HEK293 (cell line): ENCODE data around the gene PLEKHA4.

ENCODE experiments used
- GLIS1 ChIP-seq: fragments of 450-650 bp; formaldehyde crosslinking; IDR thresholded peaks from 2 replicates; pipeline ENCODE4 v1.5.1; 2016; ENCODE audit warnings: missing biosample characterization, missing genetic modification characterization
- GLIS2 ChIP-seq: fragments of 450-650 bp; formaldehyde crosslinking; IDR thresholded peaks from 2 replicates; pipeline ENCODE4 v1.5.1; 2016; ENCODE audit warnings: missing biosample characterization, missing genetic modification characterization
- HOXD13 ChIP-seq: sonication (generic); formaldehyde crosslinking; IDR thresholded peaks from 2 replicates; pipeline ENCODE4 v1.8.0; 2022; ENCODE audit warnings: missing genetic modification reagents, borderline replicate concordance
- IKZF3 ChIP-seq: fragments of 450-650 bp; IDR thresholded peaks from 2 replicates; pipeline ENCODE4 v1.5.0; 2018; ENCODE audit warnings: missing biosample characterization, mild to moderate bottlenecking, missing genetic modification characterization, moderate library complexity
- INSM2 ChIP-seq: fragments of 450-650 bp; formaldehyde crosslinking; IDR thresholded peaks from 2 replicates; pipeline ENCODE4 v1.5.1; 2016; ENCODE audit warnings: missing biosample characterization, missing genetic modification characterization
- MYNN ChIP-seq: fragments of 450-650 bp; formaldehyde crosslinking; IDR thresholded peaks from 2 replicates; pipeline ENCODE4 v1.5.1; 2016; ENCODE audit warnings: missing biosample characterization, missing genetic modification characterization, borderline replicate concordance
- MZF1 ChIP-seq: fragments of 450-650 bp; formaldehyde crosslinking; IDR thresholded peaks from 2 replicates; pipeline ENCODE4 v1.5.1; 2017; ENCODE audit warnings: missing biosample characterization, missing genetic modification characterization, borderline replicate concordance
- REPIN1 ChIP-seq: fragments of 450-650 bp; formaldehyde crosslinking; IDR thresholded peaks from 2 replicates; pipeline ENCODE4 v1.5.1; 2017; ENCODE audit warnings: missing biosample characterization, missing genetic modification characterization, low read depth
- WT1 ChIP-seq: fragments of 450-650 bp; formaldehyde crosslinking; IDR thresholded peaks from 2 replicates; pipeline ENCODE4 v1.5.1; 2016; ENCODE audit warnings: missing biosample characterization, missing genetic modification characterization
- ZBTB21 ChIP-seq: fragments of 450-650 bp; formaldehyde crosslinking; IDR thresholded peaks from 2 replicates; pipeline ENCODE4 v1.5.1; 2017; ENCODE audit warnings: missing biosample characterization, missing genetic modification characterization
- ZBTB8A ChIP-seq: fragments of 450-650 bp; formaldehyde crosslinking; IDR thresholded peaks from 2 replicates; pipeline ENCODE4 v1.5.1; 2016; ENCODE audit warnings: missing biosample characterization, missing genetic modification characterization
- ZFP41 ChIP-seq: fragments of 450-650 bp; formaldehyde crosslinking; IDR thresholded peaks from 2 replicates; pipeline ENCODE4 v1.5.1; 2016; ENCODE audit warnings: missing biosample characterization, missing genetic modification characterization, borderline replicate concordance
- ZFP69B ChIP-seq: fragments of 450-650 bp; formaldehyde crosslinking; IDR thresholded peaks from 2 replicates; pipeline ENCODE4 v1.5.1; 2016; ENCODE audit warnings: missing biosample characterization, missing genetic modification characterization
- ZNF114 ChIP-seq: fragments of 450-650 bp; formaldehyde crosslinking; IDR thresholded peaks from 2 replicates; pipeline ENCODE4 v1.5.0; 2017; ENCODE audit warnings: missing biosample characterization, missing genetic modification characterization
- ZNF121 ChIP-seq: fragments of 450-650 bp; formaldehyde crosslinking; IDR thresholded peaks from 2 replicates; pipeline ENCODE4 v1.5.1; 2016; ENCODE audit warnings: missing biosample characterization, missing genetic modification characterization
- ZNF140 ChIP-seq: fragments of 450-650 bp; formaldehyde crosslinking; IDR thresholded peaks from 2 replicates; pipeline ENCODE4 v1.5.1; 2016; ENCODE audit warnings: missing biosample characterization, missing genetic modification characterization
- ZNF175 ChIP-seq: fragments of 450-650 bp; formaldehyde crosslinking; IDR thresholded peaks from 2 replicates; pipeline ENCODE4 v1.5.1; 2016; ENCODE audit warnings: missing biosample characterization, missing genetic modification characterization
- ZNF223 ChIP-seq: fragments of 450-650 bp; formaldehyde crosslinking; IDR thresholded peaks from 2 replicates; pipeline ENCODE4 v1.5.1; 2016; ENCODE audit warnings: missing biosample characterization, missing genetic modification characterization
- ZNF239 ChIP-seq: fragments of 450-650 bp; formaldehyde crosslinking; IDR thresholded peaks from 2 replicates; pipeline ENCODE4 v1.5.1; 2016; ENCODE audit warnings: missing biosample characterization, missing genetic modification characterization
- ZNF335 ChIP-seq: fragments of 450-650 bp; formaldehyde crosslinking; conservative IDR thresholded peaks from 2 replicates; pipeline ENCODE4 v1.5.1; 2016; ENCODE audit warnings: missing biosample characterization, missing genetic modification characterization
- ZNF394 ChIP-seq: fragments of 450-650 bp; formaldehyde crosslinking; IDR thresholded peaks from 2 replicates; pipeline ENCODE4 v1.5.1; 2016; ENCODE audit warnings: missing biosample characterization, missing genetic modification characterization, mild to moderate bottlenecking, moderate library complexity, borderline replicate concordance
- ZNF449 ChIP-seq: fragments of 450-650 bp; formaldehyde crosslinking; IDR thresholded peaks from 2 replicates; pipeline ENCODE4 v1.5.1; 2017; ENCODE audit warnings: missing biosample characterization, mild to moderate bottlenecking, missing genetic modification characterization, moderate library complexity
- ZNF518A ChIP-seq: fragments of 450-650 bp; formaldehyde crosslinking; conservative IDR thresholded peaks from 2 replicates; pipeline ENCODE4 v1.5.1; 2016; ENCODE audit warnings: low read depth, missing biosample characterization, missing genetic modification characterization
- ZNF548 ChIP-seq: fragments of 450-650 bp; formaldehyde crosslinking; IDR thresholded peaks from 2 replicates; pipeline ENCODE4 v1.5.1; 2016; ENCODE audit warnings: missing biosample characterization, missing genetic modification characterization
- ZNF610 ChIP-seq: fragments of 450-650 bp; formaldehyde crosslinking; IDR thresholded peaks from 2 replicates; pipeline ENCODE4 v1.5.1; 2016; ENCODE audit warnings: missing biosample characterization, missing genetic modification characterization, borderline replicate concordance
- ZNF626 ChIP-seq: fragments of 450-650 bp; sonication (Bioruptor Pico); formaldehyde crosslinking; IDR thresholded peaks from 2 replicates; pipeline ENCODE4 v1.5.1; 2018; ENCODE audit warnings: missing biosample characterization, missing genetic modification characterization, inconsistent platforms
- ZNF837 ChIP-seq: fragments of 450-650 bp; formaldehyde crosslinking; IDR thresholded peaks from 2 replicates; pipeline ENCODE4 v1.5.1; 2016; ENCODE audit warnings: missing biosample characterization, missing genetic modification characterization
- ZSCAN23 ChIP-seq: fragments of 450-650 bp; formaldehyde crosslinking; IDR thresholded peaks from 2 replicates; pipeline ENCODE4 v1.5.1; 2016; ENCODE audit warnings: missing biosample characterization, missing genetic modification characterization
- TF ChIP-seq, protein P1 (sequence below): fragments of 450-650 bp; formaldehyde crosslinking; IDR thresholded peaks from 2 replicates; pipeline ENCODE4 v1.5.1; 2016; ENCODE audit warnings: missing biosample characterization, missing genetic modification characterization
- TF ChIP-seq, protein P2 (sequence below): fragments of 450-650 bp; formaldehyde crosslinking; IDR thresholded peaks from 2 replicates; pipeline ENCODE4 v1.5.1; 2016; ENCODE audit warnings: missing biosample characterization, missing genetic modification characterization

The PLEKHA4 gene

GRCh38 chr19:48899781-48900476 lies 31.5 kb upstream of the PLEKHA4 start, which contains the start of gene NUCB1 (continued):
- TF ChIP-seq INSM2 (tag by site-specific recombination) (no peak), ZNF114 (no peak), ZBTB8A (tag by site-specific recombination) (peak; percentile 42; the same call in 1 of the 2 replicates), ZNF626 (no peak), ZNF518A (tag by site-specific recombination) (peak; percentile 87), IKZF3 (tag by site-specific recombination) (peak; percentile 73), GLIS1 (tag by site-specific recombination) (peak; percentile 67), ZNF175 (tag by site-specific recombination) (no peak), ZNF394 (tag by site-specific recombination) (peak; percentile 32; the same call in 1 of the 2 replicates), ZNF121 (no peak), ZNF548 (tag by site-specific recombination) (no peak), ZNF449 (peak; percentile 36; the same call in 1 of the 2 replicates), ZNF335 (tag by site-specific recombination) (peak; percentile 100), GLIS2 (tag by site-specific recombination) (no peak), ZNF239 (tag by site-specific recombination) (no peak), WT1 (0 out of 2 replicates have a peak, but pooled peaks have one; percentile 31), MZF1 (tag by site-specific recombination) (no peak), REPIN1 (tag by site-specific recombination) (0 out of 2 replicates have a peak, but pooled peaks have one; percentile 71), ZFP69B (tag by site-specific recombination) (no peak; the same call in 1 of the 2 replicates), ZNF140 (tag by site-specific recombination) (no peak), ZBTB21 (tag by site-specific recombination) (no peak; the same call in none of the 2 replicates), ZSCAN23 (tag by site-specific recombination) (no peak), ZNF223 (tag by site-specific recombination) (no peak), HOXD13 (CRISPR knock-in tag) (no peak), ZFP41 (tag by site-specific recombination) (no peak), MYNN (tag by site-specific recombination) (no peak), ZNF610 (tag by site-specific recombination) (peak; percentile 70; the same call in 1 of the 2 replicates), ZNF837 (no peak)
- TF ChIP-seq, protein P1, sequence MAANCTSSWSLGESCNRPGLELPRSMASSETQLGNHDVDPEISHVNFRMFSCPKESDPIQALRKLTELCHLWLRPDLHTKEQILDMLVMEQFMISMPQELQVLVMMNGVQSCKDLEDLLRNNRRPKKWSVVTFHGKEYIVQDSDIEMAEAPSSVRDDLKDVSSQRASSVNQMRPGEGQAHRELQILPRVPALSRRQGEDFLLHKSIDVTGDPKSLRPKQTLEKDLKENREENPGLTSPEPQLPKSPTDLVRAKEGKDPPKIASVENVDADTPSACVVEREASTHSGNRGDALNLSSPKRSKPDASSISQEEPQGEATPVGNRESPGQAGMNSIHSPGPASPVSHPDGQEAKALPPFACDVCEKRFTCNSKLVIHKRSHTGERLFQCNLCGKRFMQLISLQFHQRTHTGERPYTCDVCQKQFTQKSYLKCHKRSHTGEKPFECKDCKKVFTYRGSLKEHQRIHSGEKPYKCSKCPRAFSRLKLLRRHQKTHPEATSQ (tag by site-specific recombination): no peak
- TF ChIP-seq, protein P2, sequence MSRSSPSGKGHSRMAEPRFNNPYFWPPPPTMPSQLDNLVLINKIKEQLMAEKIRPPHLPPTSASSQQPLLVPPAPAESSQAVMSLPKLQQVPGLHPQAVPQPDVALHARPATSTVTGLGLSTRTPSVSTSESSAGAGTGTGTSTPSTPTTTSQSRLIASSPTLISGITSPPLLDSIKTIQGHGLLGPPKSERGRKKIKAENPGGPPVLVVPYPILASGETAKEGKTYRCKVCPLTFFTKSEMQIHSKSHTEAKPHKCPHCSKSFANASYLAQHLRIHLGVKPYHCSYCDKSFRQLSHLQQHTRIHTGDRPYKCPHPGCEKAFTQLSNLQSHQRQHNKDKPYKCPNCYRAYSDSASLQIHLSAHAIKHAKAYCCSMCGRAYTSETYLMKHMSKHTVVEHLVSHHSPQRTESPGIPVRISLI (tag by site-specific recombination): no peak
